GM06990 (cell line): ENCODE data around the gene HBG1.

Experiments used
- DNase-seq: peaks from one replicate; pipeline ENCODE4 v3.0.0-alpha.2; 2011; ENCODE audit not compliant: insufficient read length; ENCODE audit errors: extremely low read depth
- H3K27me3 ChIP-seq: replicated peaks from 2 replicates; pipeline ENCODE4 v1.6.0; 2011; ENCODE audit warnings: low read length; ENCODE audit not compliant: control insufficient read depth, insufficient read depth
- H3K36me3 ChIP-seq: 2 replicates; pipeline ENCODE4 v1.5.1; 2011; ENCODE audit warnings: low read length; ENCODE audit not compliant: control insufficient read depth, insufficient read depth
- H3K4me3 ChIP-seq: replicated peaks from 2 replicates; pipeline ENCODE4 v1.5.1; 2011; ENCODE audit warnings: low read depth, mild to moderate bottlenecking, control low read depth, low read length
- CTCF ChIP-seq: IDR thresholded peaks from 2 replicates; pipeline ENCODE4 v1.5.1; 2011; ENCODE audit warnings: low read length, control low read depth, mild to moderate bottlenecking, inconsistent platforms; ENCODE audit not compliant: insufficient read depth, poor library complexity, severe bottlenecking

The HBG1 gene

GRCh38 chr11:5226732-5227310, 22.8 kb downstream of the HBG1 start, which contains the start of gene HBB:
Gene HBB, minus strand, starts transcription at chr11:5227071. Its CDS starts 50 bp downstream, at chr11:5227021.
- DNase-seq: no peak
- no peak for TF ChIP-seq CTCF
- H3K36me3 ChIP-seq: no peaks in the 10 kb centered on the region

GRCh38 chr11:5225480-5225871, 24.2 kb downstream of the HBG1 start:
- Histone ChIP-seq H3K4me3 (no peak overlapping the region), H3K36me3 (no peaks in the 10 kb centered on the region), H3K27me3 (no peaks in the 10 kb centered on the region)
- no peak for DNase-seq
- TF ChIP-seq CTCF: no peak

More at GRCh38 chr11:5226732-5227310, 22.8 kb downstream of the HBG1 start, which contains the start of gene HBB:
- Histone ChIP-seq H3K4me3 (no peak within 1 kb of the TSS), H3K27me3 (no peaks in the 10 kb centered on the region)

DNA sequence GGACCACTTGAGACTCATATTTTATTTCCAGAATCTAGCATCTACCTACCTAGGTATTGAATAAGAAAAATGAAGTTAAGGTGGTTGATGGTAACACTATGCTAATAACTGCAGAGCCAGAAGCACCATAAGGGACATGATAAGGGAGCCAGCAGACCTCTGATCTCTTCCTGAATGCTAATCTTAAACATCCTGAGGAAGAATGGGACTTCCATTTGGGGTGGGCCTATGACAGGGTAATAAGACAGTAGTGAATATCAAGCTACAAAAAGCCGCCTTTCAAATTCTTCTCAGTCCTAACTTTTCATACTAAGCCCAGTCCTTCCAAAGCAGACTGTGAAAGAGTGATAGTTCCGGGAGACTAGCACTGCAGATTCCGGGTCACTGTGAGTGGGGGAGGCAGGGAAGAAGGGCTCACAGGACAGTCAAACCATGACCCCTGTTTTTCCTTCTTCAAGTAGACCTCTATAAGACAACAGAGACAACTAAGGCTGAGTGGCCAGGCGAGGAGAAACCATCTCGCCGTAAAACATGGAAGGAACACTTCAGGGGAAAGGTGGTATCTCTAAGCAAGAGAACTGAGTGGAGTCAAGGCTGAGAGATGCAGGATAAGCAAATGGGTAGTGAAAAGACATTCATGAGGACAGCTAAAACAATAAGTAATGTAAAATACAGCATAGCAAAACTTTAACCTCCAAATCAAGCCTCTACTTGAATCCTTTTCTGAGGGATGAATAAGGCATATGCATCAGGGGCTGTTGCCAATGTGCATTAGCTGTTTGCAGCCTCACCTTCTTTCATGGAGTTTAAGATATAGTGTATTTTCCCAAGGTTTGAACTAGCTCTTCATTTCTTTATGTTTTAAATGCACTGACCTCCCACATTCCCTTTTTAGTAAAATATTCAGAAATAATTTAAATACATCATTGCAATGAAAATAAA, 24.8 kb downstream of the HBG1 start:
- H3K36me3 ChIP-seq: no peaks in the 10 kb centered on the region
- DNase-seq: no peak
- no peak overlapping the region for H3K4me3 ChIP-seq
- no peak for TF ChIP-seq CTCF
- H3K27me3 ChIP-seq: no peaks in the 10 kb centered on the region

DNA sequence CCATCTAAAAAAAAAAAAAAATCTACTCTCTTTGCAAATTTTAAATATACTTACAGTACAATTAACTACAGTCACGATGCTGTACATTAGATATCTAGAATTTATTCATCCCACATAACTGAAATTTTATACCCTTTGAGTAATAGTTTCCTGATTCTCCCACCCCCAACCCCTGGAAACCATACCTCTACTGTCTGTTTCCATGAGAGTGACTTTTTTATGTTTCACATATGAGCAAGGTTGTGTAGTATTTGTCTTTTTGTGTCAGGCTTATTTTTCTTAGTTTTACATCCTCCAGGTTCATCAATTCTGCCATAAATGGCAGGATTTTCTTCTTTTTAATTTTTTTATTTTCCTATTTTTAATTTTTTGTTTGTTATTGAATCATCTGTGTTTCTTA, 26.0 kb downstream of the HBG1 start:
- Histone ChIP-seq H3K36me3 (no peaks in the 10 kb centered on the region), H3K4me3 (no peak overlapping the region), H3K27me3 (no peaks in the 10 kb centered on the region)
- TF ChIP-seq CTCF: no peak
- no peak for DNase-seq

- TF ChIP-seq CTCF: no peak
Observed at GRCh38 chr11:5223146-5223545, 26.5 kb downstream of the HBG1 start.

More at GRCh38 chr11:5223146-5223545, 26.5 kb downstream of the HBG1 start:
- Histone ChIP-seq H3K4me3 (no peak overlapping the region), H3K36me3 (no peaks in the 10 kb centered on the region), H3K27me3 (no peaks in the 10 kb centered on the region)
- DNase-seq: no peak
